GM23338 (cell line): ENCODE measurements around the gene NIM1K. TPM values are rescaled to one million over a fixed set of nuclear protein-coding genes. Genes with fewer than 3 reads are reported as not detected.

Source experiments
- ATAC-seq: fragments of 200-7000 bp; cut with Tn5 transposase; 3 replicates; pipeline ENCODE4 v1.9.1; 2020
- DNase-seq: peaks from one replicate; pipeline ENCODE4 v3.0.0-alpha.2; 2015; ENCODE audit warnings: low spot score
- H2AFZ ChIP-seq: fragments of 200-600 bp; sonication (generic); 2 replicates; pipeline ENCODE4 v1.8.0; 2016; ENCODE audit warnings: antibody characterized with exemption, mild to moderate bottlenecking, moderate library complexity
- H3F3A ChIP-seq: fragments of 200-600 bp; sonication (generic); replicated peaks from 2 replicates; pipeline ENCODE4 v1.8.0; 2017; ENCODE audit warnings: antibody characterized with exemption, mixed run types, low read depth
- H3K27ac ChIP-seq: fragments of 200-600 bp; sonication (generic); 2 replicates; pipeline ENCODE4 v1.6.1; 2016; ENCODE audit warnings: low read depth
- H3K27me3 ChIP-seq: fragments of 200-600 bp; sonication (generic); 2 replicates; pipeline ENCODE4 v1.8.0; 2016; ENCODE audit warnings: mild to moderate bottlenecking, mixed run types, moderate library complexity; ENCODE audit not compliant: insufficient read depth
- H3K36me3 ChIP-seq: fragments of 200-600 bp; sonication (generic); 2 replicates; pipeline ENCODE4 v1.8.0; 2016; ENCODE audit warnings: mild to moderate bottlenecking; ENCODE audit not compliant: insufficient read depth
- H3K4me1 ChIP-seq: fragments of 200-600 bp; sonication (generic); 2 replicates; pipeline ENCODE4 v1.8.0; 2016; ENCODE audit warnings: mild to moderate bottlenecking, moderate library complexity; ENCODE audit not compliant: insufficient read depth
- H3K4me2 ChIP-seq: fragments of 200-600 bp; sonication (generic); 2 replicates; pipeline ENCODE4 v1.7.1; 2017; ENCODE audit warnings: mixed run types
- H3K4me3 ChIP-seq: fragments of 200-600 bp; sonication (generic); 2 replicates; pipeline ENCODE4 v1.6.1; 2016; ENCODE audit warnings: mixed run types
- H3K79me2 ChIP-seq: fragments of 200-600 bp; sonication (generic); replicated peaks from 2 replicates; pipeline ENCODE4 v1.8.0; 2017; ENCODE audit warnings: mild to moderate bottlenecking; ENCODE audit not compliant: insufficient read depth
- H3K9me2 ChIP-seq: fragments of 200-600 bp; sonication (generic); 2 replicates; pipeline ENCODE4 v1.8.0; 2017; ENCODE audit not compliant: insufficient read depth
- H4K20me1 ChIP-seq: fragments of 200-600 bp; sonication (generic); replicated peaks from 2 replicates; pipeline ENCODE4 v1.8.0; 2017; ENCODE audit warnings: mild to moderate bottlenecking; ENCODE audit not compliant: insufficient read depth
- H3K27ac Mint-ChIP-seq: 2 replicates; pipeline ENCODE4 v1.8.0; 2020; ENCODE audit warnings: inconsistent platforms, mild to moderate bottlenecking, moderate library complexity, mixed read lengths
- H3K27me3 Mint-ChIP-seq: 3 replicates; pipeline ENCODE4 v1.8.0; 2022; ENCODE audit warnings: low read depth, mild to moderate bottlenecking, moderate library complexity, mixed read lengths, inconsistent platforms; ENCODE audit not compliant: insufficient read depth, poor library complexity
- H3K36me3 Mint-ChIP-seq: 3 replicates; pipeline ENCODE4 v1.8.0; 2021; ENCODE audit warnings: low read depth, mild to moderate bottlenecking, inconsistent platforms, moderate library complexity, mixed read lengths
- H3K4me1 Mint-ChIP-seq: 3 replicates; pipeline ENCODE4 v1.8.0; 2020; ENCODE audit warnings: mild to moderate bottlenecking, inconsistent platforms, mixed read lengths
- H3K4me3 Mint-ChIP-seq: 3 replicates; pipeline ENCODE4 v1.8.0; 2021; ENCODE audit warnings: moderate library complexity, mild to moderate bottlenecking, inconsistent platforms, mixed read lengths
- H3K9me3 Mint-ChIP-seq: 3 replicates; pipeline ENCODE4 v1.8.0; 2020; ENCODE audit warnings: moderate library complexity, mild to moderate bottlenecking, inconsistent platforms, mixed read lengths
- CREB1 ChIP-seq: fragments of 250-450 bp; sonication (Bioruptor Pico); IDR thresholded peaks from 2 replicates; pipeline ENCODE4 v1.5.0; 2020; ENCODE audit warnings: low read depth, mild to moderate bottlenecking, moderate library complexity
- EZH2phosphoT487 ChIP-seq: fragments of 200-600 bp; sonication (generic); IDR thresholded peaks from one replicate; pipeline ENCODE4 v1.8.1; 2018; ENCODE audit warnings: antibody characterized with exemption; ENCODE audit not compliant: unreplicated experiment
- JUNB ChIP-seq: IDR thresholded peaks from one replicate; pipeline ENCODE4 v1.6.1; 2016; ENCODE audit warnings: antibody characterized with exemption; ENCODE audit not compliant: unreplicated experiment
- NANOG ChIP-seq: IDR thresholded peaks from 2 replicates; pipeline ENCODE4 v1.6.1; 2016; ENCODE audit warnings: antibody characterized with exemption, borderline replicate concordance
- POLR2AphosphoS5 ChIP-seq: IDR thresholded peaks from 2 replicates; pipeline ENCODE4 v1.6.1; 2016; ENCODE audit warnings: antibody characterized with exemption, low read depth
- STAT1 ChIP-seq: IDR thresholded peaks from one replicate; pipeline ENCODE4 v1.6.1; 2016; ENCODE audit warnings: antibody characterized with exemption; ENCODE audit not compliant: unreplicated experiment
- ZNF331 ChIP-seq: fragments of 250-450 bp; sonication (Bioruptor Pico); IDR thresholded peaks from 2 replicates; pipeline ENCODE4 v1.5.0; 2020; ENCODE audit warnings: low read depth, mild to moderate bottlenecking, moderate library complexity
- polyA plus RNA-seq: library from polyadenylated mRNA; unstranded; fragments of >200 nt; fragmentation: Nextera tagmentation; extraction: Ambion mirVana; gene quantifications from 2 replicates; pipeline ENCODE4 v1.2.1, GENCODE V29; 2016
- total RNA-seq: library from RNA; depleted of rRNA; stranded (reverse); fragments of >200 nt; shearing (Covaris generic); gene quantifications from 2 replicates; pipeline ENCODE4 v1.2.3, GENCODE V29; 2014
- TF ChIP-seq, protein P1 (sequence below): fragments of 250-450 bp; sonication (Bioruptor Pico); IDR thresholded peaks from 2 replicates; pipeline ENCODE4 v1.5.0; 2020; ENCODE audit warnings: mild to moderate bottlenecking, moderate library complexity
- TF ChIP-seq, protein P2 (sequence below): IDR thresholded peaks from one replicate; pipeline ENCODE4 v1.6.1; 2018; ENCODE audit warnings: antibody characterized with exemption; ENCODE audit not compliant: unreplicated experiment
- TF ChIP-seq, protein P3 (sequence below), 2 experiments: fragments of 200-600 bp in 1 of 2; sonication (generic) in 1 of 2; conservative IDR thresholded peaks; 2 replicates each; pipeline versions ENCODE4 v1.5.1 to v1.6.1; 2016 to 2017; ENCODE audit warnings: antibody characterized with exemption in 2 of 2, low read depth in 2 of 2, mild to moderate bottlenecking in 2 of 2, moderate library complexity in 1 of 2

Gene NIM1K
- total and polyA plus RNA-seq, 2 experiments from 2014 or later = not detected

DNA sequence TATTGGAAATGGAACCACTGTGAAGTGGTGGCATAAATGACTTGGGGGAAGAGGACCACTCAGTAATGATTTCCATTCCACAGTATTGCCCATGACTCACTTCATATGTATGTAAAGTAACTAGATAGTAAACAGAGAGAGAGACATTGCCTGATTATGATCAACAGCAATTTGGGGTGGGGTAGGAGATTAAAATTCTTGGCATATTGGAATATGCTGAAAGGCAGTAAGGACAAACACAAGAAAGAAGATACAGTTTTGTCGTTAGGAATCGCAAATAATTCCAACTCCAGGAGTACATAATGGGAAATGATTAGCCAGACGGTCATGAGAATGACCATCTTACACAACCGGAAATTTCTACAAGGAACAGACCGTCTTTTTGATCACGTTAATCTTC is 122.7 kb downstream of the NIM1K start (continued):
- TF ChIP-seq, protein P1, sequence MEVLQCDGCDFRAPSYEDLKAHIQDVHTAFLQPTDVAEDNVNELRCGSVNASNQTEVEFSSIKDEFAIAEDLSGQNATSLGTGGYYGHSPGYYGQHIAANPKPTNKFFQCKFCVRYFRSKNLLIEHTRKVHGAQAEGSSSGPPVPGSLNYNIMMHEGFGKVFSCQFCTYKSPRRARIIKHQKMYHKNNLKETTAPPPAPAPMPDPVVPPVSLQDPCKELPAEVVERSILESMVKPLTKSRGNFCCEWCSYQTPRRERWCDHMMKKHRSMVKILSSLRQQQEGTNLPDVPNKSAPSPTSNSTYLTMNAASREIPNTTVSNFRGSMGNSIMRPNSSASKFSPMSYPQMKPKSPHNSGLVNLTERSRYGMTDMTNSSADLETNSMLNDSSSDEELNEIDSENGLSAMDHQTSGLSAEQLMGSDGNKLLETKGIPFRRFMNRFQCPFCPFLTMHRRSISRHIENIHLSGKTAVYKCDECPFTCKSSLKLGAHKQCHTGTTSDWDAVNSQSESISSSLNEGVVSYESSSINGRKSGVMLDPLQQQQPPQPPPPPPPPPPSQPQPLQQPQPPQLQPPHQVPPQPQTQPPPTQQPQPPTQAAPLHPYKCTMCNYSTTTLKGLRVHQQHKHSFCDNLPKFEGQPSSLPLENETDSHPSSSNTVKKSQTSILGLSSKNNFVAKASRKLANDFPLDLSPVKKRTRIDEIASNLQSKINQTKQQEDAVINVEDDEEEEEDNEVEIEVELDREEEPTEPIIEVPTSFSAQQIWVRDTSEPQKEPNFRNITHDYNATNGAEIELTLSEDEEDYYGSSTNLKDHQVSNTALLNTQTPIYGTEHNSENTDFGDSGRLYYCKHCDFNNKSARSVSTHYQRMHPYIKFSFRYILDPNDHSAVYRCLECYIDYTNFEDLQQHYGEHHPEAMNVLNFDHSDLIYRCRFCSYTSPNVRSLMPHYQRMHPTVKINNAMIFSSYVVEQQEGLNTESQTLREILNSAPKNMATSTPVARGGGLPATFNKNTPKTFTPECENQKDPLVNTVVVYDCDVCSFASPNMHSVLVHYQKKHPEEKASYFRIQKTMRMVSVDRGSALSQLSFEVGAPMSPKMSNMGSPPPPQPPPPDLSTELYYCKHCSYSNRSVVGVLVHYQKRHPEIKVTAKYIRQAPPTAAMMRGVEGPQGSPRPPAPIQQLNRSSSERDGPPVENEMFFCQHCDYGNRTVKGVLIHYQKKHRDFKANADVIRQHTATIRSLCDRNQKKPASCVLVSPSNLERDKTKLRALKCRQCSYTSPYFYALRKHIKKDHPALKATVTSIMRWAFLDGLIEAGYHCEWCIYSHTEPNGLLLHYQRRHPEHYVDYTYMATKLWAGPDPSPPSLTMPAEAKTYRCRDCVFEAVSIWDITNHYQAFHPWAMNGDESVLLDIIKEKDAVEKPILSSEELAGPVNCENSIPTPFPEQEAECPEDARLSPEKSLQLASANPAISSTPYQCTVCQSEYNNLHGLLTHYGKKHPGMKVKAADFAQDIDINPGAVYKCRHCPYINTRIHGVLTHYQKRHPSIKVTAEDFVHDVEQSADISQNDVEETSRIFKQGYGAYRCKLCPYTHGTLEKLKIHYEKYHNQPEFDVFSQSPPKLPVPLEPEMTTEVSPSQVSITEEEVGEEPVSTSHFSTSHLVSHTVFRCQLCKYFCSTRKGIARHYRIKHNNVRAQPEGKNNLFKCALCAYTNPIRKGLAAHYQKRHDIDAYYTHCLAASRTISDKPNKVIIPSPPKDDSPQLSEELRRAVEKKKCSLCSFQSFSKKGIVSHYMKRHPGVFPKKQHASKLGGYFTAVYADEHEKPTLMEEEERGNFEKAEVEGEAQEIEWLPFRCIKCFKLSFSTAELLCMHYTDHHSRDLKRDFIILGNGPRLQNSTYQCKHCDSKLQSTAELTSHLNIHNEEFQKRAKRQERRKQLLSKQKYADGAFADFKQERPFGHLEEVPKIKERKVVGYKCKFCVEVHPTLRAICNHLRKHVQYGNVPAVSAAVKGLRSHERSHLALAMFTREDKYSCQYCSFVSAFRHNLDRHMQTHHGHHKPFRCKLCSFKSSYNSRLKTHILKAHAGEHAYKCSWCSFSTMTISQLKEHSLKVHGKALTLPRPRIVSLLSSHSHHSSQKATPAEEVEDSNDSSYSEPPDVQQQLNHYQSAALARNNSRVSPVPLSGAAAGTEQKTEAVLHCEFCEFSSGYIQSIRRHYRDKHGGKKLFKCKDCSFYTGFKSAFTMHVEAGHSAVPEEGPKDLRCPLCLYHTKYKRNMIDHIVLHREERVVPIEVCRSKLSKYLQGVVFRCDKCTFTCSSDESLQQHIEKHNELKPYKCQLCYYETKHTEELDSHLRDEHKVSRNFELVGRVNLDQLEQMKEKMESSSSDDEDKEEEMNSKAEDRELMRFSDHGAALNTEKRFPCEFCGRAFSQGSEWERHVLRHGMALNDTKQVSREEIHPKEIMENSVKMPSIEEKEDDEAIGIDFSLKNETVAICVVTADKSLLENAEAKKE (CRISPR knock-in tag) = no peak
- no peak for TF ChIP-seq CREB1 (CRISPR knock-in tag)
- TF ChIP-seq JUNB = no peak
- TF ChIP-seq POLR2AphosphoS5 = no peak

DNA sequence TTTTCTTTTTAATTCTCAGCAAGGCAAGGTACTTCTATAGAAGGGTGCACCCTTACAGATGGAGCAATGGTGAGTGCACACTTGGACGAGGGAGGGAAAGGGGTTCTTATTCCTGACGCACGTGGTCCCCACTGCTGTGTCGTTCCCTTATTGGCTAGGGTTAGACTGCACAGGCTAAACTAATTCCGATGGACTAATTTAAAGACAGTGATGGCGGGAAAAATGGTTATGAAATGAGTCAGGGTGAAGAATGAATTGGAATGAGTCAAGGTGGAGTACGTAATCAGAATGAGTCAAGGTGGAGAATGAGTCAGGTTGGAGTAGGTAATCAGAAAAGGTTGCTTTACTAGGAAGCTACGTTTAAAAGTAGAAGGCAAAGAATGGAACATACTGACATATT is 123.2 kb downstream of the NIM1K start:
- no peaks in the 10 kb centered on the region for H3F3A ChIP-seq
- peak overlapping the region; percentile 97; the same call in 1 of the 2 replicates for H2AFZ ChIP-seq
- DNase-seq (no peak), ATAC-seq (no peak)
- no peak overlapping the region for H3K4me3 Mint-ChIP-seq
- no peaks in the 10 kb centered on the region for H3K27me3 ChIP-seq
- H3K9me2 ChIP-seq = peaks cover 15% of the 10 kb centered on the region
- no peaks in the 10 kb centered on the region; the same call in 1 of the 2 replicates for H3K36me3 ChIP-seq
- H3K79me2 ChIP-seq = peaks cover 30% of the 10 kb centered on the region
- H3K4me1 Mint-ChIP-seq = peaks cover 27% of the 10 kb centered on the region
- peaks cover 24% of the 10 kb centered on the region; the same call in 2 of the 3 replicates for H3K36me3 Mint-ChIP-seq
- TF ChIP-seq ZNF331 (CRISPR knock-in tag) (no peak), EZH2phosphoT487 (no peak), STAT1 (no peak), NANOG (no peak), JUNB (no peak), CREB1 (CRISPR knock-in tag) (no peak)
- TF ChIP-seq, protein P2, sequence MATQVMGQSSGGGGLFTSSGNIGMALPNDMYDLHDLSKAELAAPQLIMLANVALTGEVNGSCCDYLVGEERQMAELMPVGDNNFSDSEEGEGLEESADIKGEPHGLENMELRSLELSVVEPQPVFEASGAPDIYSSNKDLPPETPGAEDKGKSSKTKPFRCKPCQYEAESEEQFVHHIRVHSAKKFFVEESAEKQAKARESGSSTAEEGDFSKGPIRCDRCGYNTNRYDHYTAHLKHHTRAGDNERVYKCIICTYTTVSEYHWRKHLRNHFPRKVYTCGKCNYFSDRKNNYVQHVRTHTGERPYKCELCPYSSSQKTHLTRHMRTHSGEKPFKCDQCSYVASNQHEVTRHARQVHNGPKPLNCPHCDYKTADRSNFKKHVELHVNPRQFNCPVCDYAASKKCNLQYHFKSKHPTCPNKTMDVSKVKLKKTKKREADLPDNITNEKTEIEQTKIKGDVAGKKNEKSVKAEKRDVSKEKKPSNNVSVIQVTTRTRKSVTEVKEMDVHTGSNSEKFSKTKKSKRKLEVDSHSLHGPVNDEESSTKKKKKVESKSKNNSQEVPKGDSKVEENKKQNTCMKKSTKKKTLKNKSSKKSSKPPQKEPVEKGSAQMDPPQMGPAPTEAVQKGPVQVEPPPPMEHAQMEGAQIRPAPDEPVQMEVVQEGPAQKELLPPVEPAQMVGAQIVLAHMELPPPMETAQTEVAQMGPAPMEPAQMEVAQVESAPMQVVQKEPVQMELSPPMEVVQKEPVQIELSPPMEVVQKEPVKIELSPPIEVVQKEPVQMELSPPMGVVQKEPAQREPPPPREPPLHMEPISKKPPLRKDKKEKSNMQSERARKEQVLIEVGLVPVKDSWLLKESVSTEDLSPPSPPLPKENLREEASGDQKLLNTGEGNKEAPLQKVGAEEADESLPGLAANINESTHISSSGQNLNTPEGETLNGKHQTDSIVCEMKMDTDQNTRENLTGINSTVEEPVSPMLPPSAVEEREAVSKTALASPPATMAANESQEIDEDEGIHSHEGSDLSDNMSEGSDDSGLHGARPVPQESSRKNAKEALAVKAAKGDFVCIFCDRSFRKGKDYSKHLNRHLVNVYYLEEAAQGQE = no peak
- TF ChIP-seq, protein P3, sequence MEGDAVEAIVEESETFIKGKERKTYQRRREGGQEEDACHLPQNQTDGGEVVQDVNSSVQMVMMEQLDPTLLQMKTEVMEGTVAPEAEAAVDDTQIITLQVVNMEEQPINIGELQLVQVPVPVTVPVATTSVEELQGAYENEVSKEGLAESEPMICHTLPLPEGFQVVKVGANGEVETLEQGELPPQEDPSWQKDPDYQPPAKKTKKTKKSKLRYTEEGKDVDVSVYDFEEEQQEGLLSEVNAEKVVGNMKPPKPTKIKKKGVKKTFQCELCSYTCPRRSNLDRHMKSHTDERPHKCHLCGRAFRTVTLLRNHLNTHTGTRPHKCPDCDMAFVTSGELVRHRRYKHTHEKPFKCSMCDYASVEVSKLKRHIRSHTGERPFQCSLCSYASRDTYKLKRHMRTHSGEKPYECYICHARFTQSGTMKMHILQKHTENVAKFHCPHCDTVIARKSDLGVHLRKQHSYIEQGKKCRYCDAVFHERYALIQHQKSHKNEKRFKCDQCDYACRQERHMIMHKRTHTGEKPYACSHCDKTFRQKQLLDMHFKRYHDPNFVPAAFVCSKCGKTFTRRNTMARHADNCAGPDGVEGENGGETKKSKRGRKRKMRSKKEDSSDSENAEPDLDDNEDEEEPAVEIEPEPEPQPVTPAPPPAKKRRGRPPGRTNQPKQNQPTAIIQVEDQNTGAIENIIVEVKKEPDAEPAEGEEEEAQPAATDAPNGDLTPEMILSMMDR (conservative IDR thresholded peaks at IDR 0.05; ENCODE audit: low read depth in 2 of 2) = no peak
- H3K4me3 ChIP-seq = no peak overlapping the region
- no peak overlapping the region for H3K27ac ChIP-seq
- H3K4me2 ChIP-seq = no peak overlapping the region
- H3K9me3 Mint-ChIP-seq = peaks cover 4% of the 10 kb centered on the region; the same call in 2 of the 3 replicates
- peaks cover 21% of the 10 kb centered on the region for H3K4me1 ChIP-seq
- H3K27me3 Mint-ChIP-seq = peaks cover 5% of the 10 kb centered on the region
- peaks cover 24% of the 10 kb centered on the region for H4K20me1 ChIP-seq
- no peak overlapping the region for H3K27ac Mint-ChIP-seq
